ENCODE data around the gene PLCXD3. TPM values are rescaled to one million over a fixed set of nuclear protein-coding genes. Genes with fewer than 3 reads are reported as not detected.

Gene PLCXD3
- total and polyA plus RNA-seq, 2 of the 8 experiments (the other 6 are each of a cell fraction or from before 2014, with no cell fraction given): 0.03 to 0.07 TPM

- POLR2A ChIA-PET (ENCODE audit: partially characterized antibody): no interaction called here
- no peak for TF ChIP-seq TAF7 (optimal IDR thresholded peaks at IDR 0.05; ENCODE audit: borderline replicate concordance, low read depth, low read length)
- TF ChIP-seq E2F6 (IDR thresholded peaks at IDR 0.05): no peak
- no peak for TF ChIP-seq SIX5 (IDR thresholded peaks at IDR 0.05; ENCODE audit: low read depth, low read length)
- TF ChIP-seq JUND (IDR thresholded peaks at IDR 0.05; ENCODE audit: low read length): no peak
- no peak for TF ChIP-seq BCL11A (IDR thresholded peaks at IDR 0.05; ENCODE audit: low read depth in 2 of 2, low read length in 2 of 2)
- TF ChIP-seq KDM5A (IDR thresholded peaks at IDR 0.05; ENCODE audit: low read length): no peak
- no peak for TF ChIP-seq EP300 (IDR thresholded peaks at IDR 0.05; ENCODE audit: borderline replicate concordance in 1 of 2, low read depth in 2 of 2, low read length in 2 of 2)
- TF ChIP-seq ZNF274 (IDR thresholded peaks at IDR 0.05; ENCODE audit: borderline replicate concordance, extremely low read depth, low read length): no peak
- TF ChIP-seq TCF12 (IDR thresholded peaks at IDR 0.05; ENCODE audit: low read depth, low read length): no peak
- no peak for TF ChIP-seq CTBP2 (IDR thresholded peaks at IDR 0.05; ENCODE audit: borderline replicate concordance, insufficient read depth, insufficient read length, low read length)
- TF ChIP-seq ATF2 (IDR thresholded peaks at IDR 0.05; ENCODE audit: low read length): no peak
- TF ChIP-seq YY1 (IDR thresholded peaks at IDR 0.05; ENCODE audit: low read depth, low read length): no peak
- no peak for TF ChIP-seq CBX8 (IDR thresholded peaks at IDR 0.05; ENCODE audit: borderline replicate concordance, low read depth, low read length)
Measured at GRCh38 chr5:41306005-41306404, 204.4 kb downstream of the PLCXD3 start.

More at GRCh38 chr5:41306005-41306404, 204.4 kb downstream of the PLCXD3 start:
- Histone ChIP-seq H3K9ac (replicated peaks in 1 of 4; ENCODE audit: extremely low read depth in 1 of 4, low read depth in 3 of 4, low read length in 3 of 4) (no peak overlapping the region), H3K36me3 (ENCODE audit: control insufficient read depth in 2 of 4, insufficient read depth in 4 of 4, low read length in 3 of 4) (no peaks in the 10 kb centered on the region), H2BK15ac (ENCODE audit: low read length) (no peak overlapping the region), H2AFZ (ENCODE audit: low read length) (no peak overlapping the region), H3K4me1 (replicated peaks in 1 of 4; ENCODE audit: control insufficient read depth in 3 of 4, insufficient read depth in 4 of 4, low read length in 3 of 4) (no peaks in the 10 kb centered on the region), H3K4ac (replicated peaks; ENCODE audit: insufficient read length, low read depth, low read length) (no peak overlapping the region), H2BK20ac (ENCODE audit: low read length) (no peak overlapping the region), H4K8ac (ENCODE audit: extremely low read depth, insufficient read depth, low read length) (no peak overlapping the region), H3K4me2 (ENCODE audit: insufficient read depth in 1 of 2, low read depth in 2 of 2, low read length in 2 of 2) (no peak overlapping the region), H3K14ac (ENCODE audit: insufficient read length) (no peak overlapping the region), H4K91ac (replicated peaks; ENCODE audit: insufficient read length, low read length) (no peak overlapping the region), H3K18ac (ENCODE audit: extremely low read depth, low read length) (no peak overlapping the region), H2BK120ac (replicated peaks; ENCODE audit: low read depth, low read length) (no peak overlapping the region), H3K27ac (ENCODE audit: low read depth, low read length) (no peak overlapping the region), H3K23ac (ENCODE audit: insufficient read length) (no peak overlapping the region), H3K79me1 (ENCODE audit: low read depth, low read length) (no peaks in the 10 kb centered on the region), H2AK5ac (ENCODE audit: low read depth, low read length) (no peak overlapping the region), H2BK5ac (ENCODE audit: low read depth, low read length) (no peak overlapping the region), H3K4me3 (ENCODE audit: extremely low read depth in 1 of 4, insufficient read depth in 2 of 4, low read depth in 3 of 4, low read length in 4 of 4) (no peak overlapping the region), H3K79me2 (ENCODE audit: control insufficient read depth in 1 of 2, insufficient read depth in 2 of 2, low read length in 2 of 2) (no peaks in the 10 kb centered on the region), H3K23me2 (ENCODE audit: low read depth, low read length) (no peaks in the 10 kb centered on the region), H3K27me3 (replicated peaks in 1 of 4; ENCODE audit: control insufficient read depth in 3 of 4, extremely low read depth in 1 of 4, insufficient read depth in 3 of 4, low read length in 3 of 4) (no peaks in the 10 kb centered on the region), H3K56ac (replicated peaks; ENCODE audit: insufficient read length, low read depth, low read length) (no peak overlapping the region), H2BK12ac (ENCODE audit: low read depth, low read length) (no peak overlapping the region), H3K9me3 (ENCODE audit: insufficient read depth in 2 of 2, low read depth in 1 of 2, low read length in 1 of 2) (no peaks in the 10 kb centered on the region), H4K20me1 (replicated peaks in 1 of 2; ENCODE audit: control insufficient read depth in 1 of 2, insufficient read depth in 2 of 2, low read length in 2 of 2) (no peaks in the 10 kb centered on the region), H4K5ac (ENCODE audit: insufficient read length, low read depth, low read length) (no peak overlapping the region)
- WGBS, 2 experiments (ENCODE audit: extremely low coverage in 1 of 2, insufficient coverage in 1 of 2, insufficient read length in 1 of 2, insufficient replicate concordance in 2 of 2, low coverage in 1 of 2, low lambda C conversion rate in 2 of 2, missing lambda C conversion rate in 1 of 2): 93% methylated on average over 1 of the region's 1 CpG; no CpG with 5 or more reads in 1 of the 2 experiments
- FAIRE-seq (no peak), DNase-seq (ENCODE audit: low read depth in 1 of 2, low spot score in 2 of 2) (no peak)
- CTCF ChIA-PET (ENCODE audit: partially characterized antibody): no interaction called here
